GM13977 (cell line): ENCODE results near the gene CLIP1.
"Not testable (repeated sequence)": the region's sequence is repeated elsewhere in the genome, so short reads cannot be mapped to it uniquely, and the experiment has no call there.

Source experiments
- DNase-seq: peaks from one replicate; pipeline ENCODE4 v3.0.0; 2012; ENCODE audit warnings: low spot score
- CTCF ChIP-seq: IDR thresholded peaks from 2 replicates; pipeline ENCODE4 v1.5.1; 2012; ENCODE audit warnings: mild to moderate bottlenecking, control low read depth; ENCODE audit not compliant: insufficient read depth; ENCODE audit errors: extremely low read depth, missing control alignments
- in situ Hi-C: fragments of 300-500 bp; cut with MboI; formaldehyde crosslinking; loops from one replicate; pipeline ENCODE4 v1.12.0; 2022; ENCODE audit warnings: low sequenced_read_pairs, low pct_unique_long_range_greater_than_20kb, mixed read lengths, inconsistent platforms; ENCODE audit not compliant: unreplicated experiment

Gene CLIP1

GRCh38 chr12:122421821-122422729 lies at the start of gene CLIP1:
TSS of gene CLIP1 (minus strand) at chr12:122422669. CDS start at chr12:122380452, 42,217 bp downstream.
- peak; percentile 77 for DNase-seq
- in situ Hi-C loops: no loop called here
- peak; percentile 71 for TF ChIP-seq CTCF

DNA sequence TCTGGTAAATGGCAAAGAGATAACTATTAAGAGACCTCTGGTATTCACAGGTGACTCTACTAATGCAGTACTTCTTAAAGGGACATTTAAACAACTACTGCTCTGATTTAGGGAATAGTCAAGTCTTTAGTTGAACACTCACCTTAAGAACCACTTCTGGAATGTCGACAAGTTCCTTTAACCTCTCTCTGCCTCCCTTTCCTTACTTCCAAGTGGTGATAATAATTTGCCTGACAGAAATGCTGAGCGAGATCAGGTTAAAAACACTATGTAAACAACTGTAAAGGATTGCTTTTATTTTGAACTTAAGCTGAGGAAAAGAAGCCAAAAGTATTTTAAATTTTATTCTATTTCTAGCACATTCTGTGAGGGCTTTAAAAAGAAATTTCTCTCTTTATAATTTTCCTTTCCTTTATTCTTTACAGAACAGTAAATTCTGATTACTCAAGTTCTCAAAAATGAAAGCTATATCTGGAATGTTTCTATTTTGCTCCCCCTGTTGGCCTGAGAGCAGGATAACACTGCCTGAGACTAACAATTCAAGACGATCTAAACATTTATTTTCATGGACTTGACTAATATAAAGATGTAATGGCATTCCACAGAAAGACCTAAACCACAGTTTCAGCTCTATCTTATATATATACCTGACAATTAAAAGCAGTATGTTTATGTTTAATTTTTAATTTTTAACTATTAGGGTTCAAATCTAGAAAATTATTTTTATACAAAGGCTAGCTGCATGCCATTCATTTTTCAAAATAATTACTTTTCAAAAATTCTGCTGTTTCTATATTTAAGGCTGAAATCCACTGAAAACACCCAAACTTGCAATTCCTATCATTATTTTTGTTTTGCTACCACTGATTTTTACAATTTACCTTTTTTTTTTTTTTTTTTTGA lies 49.1 kb upstream of the CLIP1 start:
- in situ Hi-C loops: no loop called here
- peak; percentile 54 for DNase-seq
- peak; percentile 70 for TF ChIP-seq CTCF

- DNase-seq, in situ Hi-C loops: not testable (repeated sequence)
Observed at GRCh38 chr12:122470576-122470975, 48.1 kb upstream of the CLIP1 start.

DNA sequence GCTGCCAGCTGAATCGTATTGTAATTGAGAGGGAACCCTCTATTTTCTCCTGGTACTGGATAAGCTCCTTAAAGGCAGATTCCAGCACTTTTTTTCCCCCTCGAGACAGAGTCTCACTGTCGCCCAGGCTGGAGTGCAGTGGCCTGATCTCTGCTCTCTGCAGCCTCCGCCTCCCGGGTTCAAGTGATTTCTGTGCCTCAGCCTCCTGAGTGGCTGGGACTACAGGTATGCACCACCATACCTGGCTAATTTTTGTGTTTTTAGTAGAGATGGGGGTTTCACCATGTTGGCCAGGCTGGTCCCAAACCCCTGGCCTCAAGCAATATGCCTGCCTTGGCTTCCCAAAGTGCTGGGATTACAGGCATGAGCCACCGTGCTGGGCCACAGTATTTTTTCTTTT lies 47.4 kb upstream of the CLIP1 start:
- in situ Hi-C loops, DNase-seq: not testable (repeated sequence)

- no peak for TF ChIP-seq CTCF
- in situ Hi-C loops: no loop called here
- DNase-seq: no peak
Observed at GRCh38 chr12:122467983-122468382, 45.5 kb upstream of the CLIP1 start.

DNA sequence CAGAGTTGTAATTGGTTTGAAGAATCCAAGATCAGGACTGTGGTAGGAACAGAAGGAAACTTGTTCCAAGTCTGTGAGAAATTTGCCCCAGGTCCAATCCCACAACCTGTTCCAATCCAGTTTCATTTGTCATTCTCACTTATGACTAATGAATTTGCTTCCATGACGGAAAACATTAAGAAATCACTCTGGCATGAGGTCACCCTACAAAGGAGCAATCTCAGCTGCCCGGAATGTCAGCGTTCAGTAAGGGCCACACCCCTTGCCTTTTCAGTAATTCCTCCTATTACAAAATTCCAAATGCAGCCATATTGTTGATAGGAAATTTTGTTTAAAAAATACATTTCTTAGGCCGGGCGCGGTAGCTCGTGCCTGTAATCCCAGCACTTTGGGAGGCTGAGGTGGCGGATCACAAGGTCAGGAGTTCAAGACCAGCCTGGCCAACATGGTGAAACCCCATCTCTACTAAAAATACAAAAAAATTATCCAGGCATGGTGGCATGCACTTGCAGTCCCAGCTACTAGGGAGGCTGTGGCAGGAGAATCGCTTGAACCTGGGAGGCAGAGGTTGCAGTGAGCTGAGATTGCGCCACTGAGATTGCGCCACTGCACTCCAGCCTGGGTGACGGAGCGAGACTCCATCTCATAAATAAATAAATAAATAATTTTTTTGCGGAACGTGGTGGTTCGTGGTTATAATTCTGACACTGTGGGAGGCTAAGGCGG lies 42.0 kb upstream of the CLIP1 start:
- DNase-seq, in situ Hi-C loops: not testable (repeated sequence)

- no peak for DNase-seq
- in situ Hi-C loops: no loop called here
- no peak for TF ChIP-seq CTCF
Observed at GRCh38 chr12:122460641-122461040, 38.2 kb upstream of the CLIP1 start.
